Measurements from ENCODE around the gene MFGE8.
"Not testable (repeated sequence)": the region's sequence is repeated elsewhere in the genome, so short reads cannot be mapped to it uniquely, and the experiment has no call there.

The MFGE8 gene, protein sequence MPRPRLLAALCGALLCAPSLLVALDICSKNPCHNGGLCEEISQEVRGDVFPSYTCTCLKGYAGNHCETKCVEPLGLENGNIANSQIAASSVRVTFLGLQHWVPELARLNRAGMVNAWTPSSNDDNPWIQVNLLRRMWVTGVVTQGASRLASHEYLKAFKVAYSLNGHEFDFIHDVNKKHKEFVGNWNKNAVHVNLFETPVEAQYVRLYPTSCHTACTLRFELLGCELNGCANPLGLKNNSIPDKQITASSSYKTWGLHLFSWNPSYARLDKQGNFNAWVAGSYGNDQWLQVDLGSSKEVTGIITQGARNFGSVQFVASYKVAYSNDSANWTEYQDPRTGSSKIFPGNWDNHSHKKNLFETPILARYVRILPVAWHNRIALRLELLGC

DNA sequence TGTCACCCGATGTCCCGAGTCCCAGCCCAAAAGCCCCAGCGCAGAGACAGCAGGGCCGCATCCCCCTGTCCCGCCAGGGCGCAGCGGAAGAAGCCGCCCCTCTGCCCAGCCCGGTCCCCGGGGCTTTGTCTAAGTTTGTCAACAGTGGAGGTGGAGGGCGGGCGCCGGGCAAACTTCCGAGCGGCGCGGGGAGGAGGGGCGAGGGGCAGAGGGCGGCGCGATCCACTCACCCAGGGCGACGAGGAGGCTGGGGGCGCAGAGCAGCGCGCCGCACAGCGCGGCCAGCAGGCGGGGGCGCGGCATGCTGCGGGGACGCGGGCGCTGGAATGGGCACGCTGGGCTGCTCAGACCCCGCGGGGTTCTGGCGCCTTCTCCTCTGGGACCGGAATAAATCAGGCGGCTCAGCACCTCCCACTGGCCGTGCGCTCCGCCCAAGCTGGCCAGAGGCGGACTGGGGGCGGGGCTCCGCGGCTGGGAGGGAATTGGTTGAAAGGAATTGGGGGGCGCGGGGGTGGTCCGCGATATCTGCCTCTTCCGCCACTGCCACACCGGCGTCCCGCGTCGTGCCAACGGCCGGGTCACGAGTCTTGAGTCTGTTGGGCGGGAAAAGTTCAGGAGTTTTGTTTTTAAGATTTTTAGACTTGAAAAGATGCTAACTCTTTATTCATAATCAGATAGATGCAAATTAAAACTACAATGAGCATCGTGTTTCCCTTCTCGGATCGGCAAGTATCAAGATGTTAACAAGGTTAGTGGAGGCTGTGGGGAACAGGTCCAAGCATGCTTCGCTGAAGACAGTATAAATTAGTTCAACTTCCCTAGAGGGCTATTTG lies at the start of gene MFGE8:
Gene MFGE8 (minus strand): TSS at position 363 of the 833 bp plus-strand sequence. CDS start 60 bp downstream, at position 303.
- DNase-seq (ENCODE audit: low spot score), result peak; percentile 55

DNA sequence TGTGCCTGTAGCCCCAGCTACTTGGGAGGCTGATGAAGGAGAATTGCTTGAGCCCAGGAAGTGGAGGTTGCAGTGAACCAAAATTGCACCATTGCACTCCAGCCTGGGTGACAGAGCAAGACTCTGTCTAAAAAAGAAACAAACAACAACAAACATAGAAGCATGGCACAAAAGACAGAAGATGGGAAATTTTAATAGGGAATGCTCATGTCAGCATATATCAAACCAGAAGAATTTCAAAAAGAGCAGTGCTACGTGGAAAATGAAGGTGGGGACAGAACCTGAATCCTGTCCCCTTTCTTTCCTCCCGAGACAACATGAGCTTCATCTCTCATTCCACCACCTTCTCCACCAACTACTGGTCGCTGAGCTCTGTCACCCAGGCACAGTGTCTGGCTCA lies 46.3 kb upstream of the MFGE8 start:
- DNase-seq (ENCODE audit: low spot score), result no peak

- no peak for DNase-seq (ENCODE audit: low spot score)
Measured at GRCh38 chr15:88956906-88957305, 43.7 kb upstream of the MFGE8 start.

DNA sequence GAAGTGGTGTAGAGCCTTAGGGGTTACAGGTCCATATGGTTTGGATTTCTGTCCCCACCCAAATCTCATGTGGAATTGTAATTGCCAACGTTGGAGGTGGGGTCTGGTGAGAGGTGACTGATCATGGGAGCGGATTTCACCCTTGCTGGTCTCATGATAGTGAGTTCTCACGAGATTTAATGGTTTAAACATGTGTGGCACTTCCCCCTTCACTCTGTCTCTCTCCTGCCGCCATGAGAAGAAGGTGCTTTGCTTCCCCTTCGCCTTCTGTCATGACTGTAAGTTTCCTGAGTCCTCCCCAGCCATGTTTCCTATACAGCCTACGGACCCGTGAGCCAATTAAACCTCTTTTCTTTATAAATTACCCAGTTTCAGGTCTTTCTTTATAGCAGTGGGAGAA lies 43.1 kb upstream of the MFGE8 start:
- no peak for DNase-seq (ENCODE audit: low spot score)

GRCh38 chr15:88954431-88955277 lies 41.5 kb upstream of the MFGE8 start:
- no peak for DNase-seq (ENCODE audit: low spot score)

GRCh38 chr15:88950600-88951160 lies 37.5 kb upstream of the MFGE8 start:
- DNase-seq (ENCODE audit: low spot score), result no peak

GRCh38 chr15:88949734-88950400 lies 36.7 kb upstream of the MFGE8 start:
- no peak for DNase-seq (ENCODE audit: low spot score)

DNA sequence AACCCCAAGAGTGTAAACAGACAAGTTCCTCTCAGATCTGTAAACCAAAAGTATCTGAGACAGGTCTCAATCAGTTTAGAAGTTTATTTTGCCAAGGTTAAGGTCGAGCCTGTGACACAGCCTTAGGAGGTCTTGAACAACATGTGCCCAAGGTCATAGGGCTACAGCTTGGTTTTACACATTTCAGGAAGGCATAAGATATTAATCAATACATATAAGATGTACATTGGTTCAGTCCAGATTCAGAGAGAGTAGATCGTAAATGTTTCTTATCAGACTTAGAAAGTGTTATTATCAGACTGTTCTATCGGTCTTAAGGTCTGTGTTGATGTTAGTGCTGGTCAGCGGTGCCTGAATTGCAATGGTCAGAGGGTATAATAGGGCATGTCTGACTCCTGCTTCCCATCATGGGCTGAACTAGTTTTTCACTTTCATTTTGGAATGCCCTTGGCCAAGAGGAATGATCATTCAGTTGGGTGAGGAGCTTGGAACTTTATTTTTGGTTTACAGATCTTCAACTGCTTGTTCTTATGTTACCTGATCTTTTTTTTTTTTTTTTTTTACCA lies 27.0 kb upstream of the MFGE8 start:
- no peak for DNase-seq (ENCODE audit: low spot score)

GRCh38 chr15:88939486-88939806 lies 26.3 kb upstream of the MFGE8 start:
- DNase-seq (ENCODE audit: low spot score), result no peak

DNA sequence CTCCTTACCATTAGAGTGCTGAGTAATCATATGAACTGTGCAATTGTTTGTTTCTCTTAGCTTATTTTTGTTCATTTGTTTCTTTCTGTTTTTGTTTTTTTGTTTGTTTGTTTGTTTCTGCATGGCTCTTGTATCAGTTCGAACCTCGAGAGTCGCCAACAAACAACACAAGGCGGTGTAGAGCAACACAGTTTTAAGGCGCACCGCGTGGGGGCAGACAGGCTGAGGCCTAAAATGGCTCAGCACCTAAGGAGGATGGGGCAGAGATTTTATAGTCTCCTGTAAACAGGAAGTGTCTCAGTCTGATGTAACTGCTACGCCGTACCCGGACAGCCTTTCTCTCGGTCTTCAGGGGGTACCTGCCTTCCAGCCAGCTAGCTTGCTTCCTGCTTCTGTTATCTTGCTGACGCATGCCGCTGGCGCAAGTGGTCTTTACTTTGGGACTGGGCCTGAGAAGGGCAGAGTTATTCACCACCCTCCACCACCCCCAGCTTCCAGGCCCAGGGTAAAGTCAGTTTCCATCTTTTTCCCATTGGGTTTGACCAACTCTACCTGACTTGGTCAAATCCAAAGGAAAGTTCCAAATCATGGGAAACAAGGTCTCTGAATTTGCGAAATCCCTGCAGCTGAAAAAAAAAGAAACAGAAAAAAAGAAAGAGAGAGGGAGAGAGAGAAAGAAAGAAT lies 25.8 kb upstream of the MFGE8 start:
- DNase-seq (ENCODE audit: low spot score), result peak; percentile 11

GRCh38 chr15:88934449-88934848 lies 21.3 kb upstream of the MFGE8 start:
- DNase-seq (ENCODE audit: low spot score), result not testable (repeated sequence)

DNA sequence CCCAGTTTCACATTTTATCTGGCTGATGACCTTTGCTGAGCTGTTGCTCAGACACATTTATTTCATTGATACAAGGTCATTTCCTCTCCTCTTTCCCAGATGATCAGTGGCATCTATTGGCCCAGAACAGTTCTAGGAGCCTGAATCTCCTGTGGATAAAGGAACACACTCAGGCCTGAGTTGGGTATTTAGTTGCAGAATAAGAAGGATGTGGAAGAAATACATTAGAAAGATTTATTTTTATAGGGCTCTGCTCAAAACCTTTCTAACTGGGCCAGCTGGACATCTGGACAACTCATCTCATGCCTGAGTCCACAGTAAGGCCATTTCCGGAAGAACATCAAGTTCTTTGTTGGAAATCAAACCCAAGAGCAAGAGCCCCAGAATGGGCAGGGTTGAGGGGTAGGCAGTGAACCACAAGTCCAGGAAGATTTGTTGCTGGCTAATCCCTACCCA lies 19.7 kb upstream of the MFGE8 start:
- DNase-seq (ENCODE audit: low spot score), result no peak

DNA sequence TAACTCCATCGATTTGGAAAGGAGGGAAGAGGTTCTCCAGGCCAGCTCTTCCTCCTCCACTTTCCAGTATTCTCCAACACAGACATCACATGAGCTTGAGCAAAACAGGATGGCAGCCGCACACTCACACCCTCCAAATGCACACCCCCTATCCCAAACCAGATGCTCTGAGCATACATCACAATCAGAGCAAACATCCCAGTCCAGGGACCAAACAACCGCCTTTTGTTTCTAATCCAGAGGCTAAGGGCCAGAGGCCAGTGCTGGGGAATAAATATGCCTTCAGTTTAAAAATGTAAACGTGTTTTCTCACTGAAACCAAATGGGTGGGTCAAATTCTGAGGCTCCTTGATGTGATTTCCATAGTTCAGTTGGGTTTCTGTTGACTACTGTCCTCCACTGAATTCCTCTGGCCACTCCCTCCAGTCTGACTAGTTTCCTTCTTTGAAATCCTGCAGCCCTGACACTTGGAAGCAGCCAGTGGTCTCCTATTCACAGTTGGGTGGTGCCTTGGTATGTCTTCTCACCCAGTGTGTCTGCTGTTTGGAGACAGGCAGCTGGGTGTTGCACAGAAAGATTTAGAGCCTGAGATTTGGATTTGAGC lies 19.2 kb upstream of the MFGE8 start:
- no peak for DNase-seq (ENCODE audit: low spot score)

GRCh38 chr15:88930579-88930978 lies 17.4 kb upstream of the MFGE8 start:
- no peak for DNase-seq (ENCODE audit: low spot score)

DNA sequence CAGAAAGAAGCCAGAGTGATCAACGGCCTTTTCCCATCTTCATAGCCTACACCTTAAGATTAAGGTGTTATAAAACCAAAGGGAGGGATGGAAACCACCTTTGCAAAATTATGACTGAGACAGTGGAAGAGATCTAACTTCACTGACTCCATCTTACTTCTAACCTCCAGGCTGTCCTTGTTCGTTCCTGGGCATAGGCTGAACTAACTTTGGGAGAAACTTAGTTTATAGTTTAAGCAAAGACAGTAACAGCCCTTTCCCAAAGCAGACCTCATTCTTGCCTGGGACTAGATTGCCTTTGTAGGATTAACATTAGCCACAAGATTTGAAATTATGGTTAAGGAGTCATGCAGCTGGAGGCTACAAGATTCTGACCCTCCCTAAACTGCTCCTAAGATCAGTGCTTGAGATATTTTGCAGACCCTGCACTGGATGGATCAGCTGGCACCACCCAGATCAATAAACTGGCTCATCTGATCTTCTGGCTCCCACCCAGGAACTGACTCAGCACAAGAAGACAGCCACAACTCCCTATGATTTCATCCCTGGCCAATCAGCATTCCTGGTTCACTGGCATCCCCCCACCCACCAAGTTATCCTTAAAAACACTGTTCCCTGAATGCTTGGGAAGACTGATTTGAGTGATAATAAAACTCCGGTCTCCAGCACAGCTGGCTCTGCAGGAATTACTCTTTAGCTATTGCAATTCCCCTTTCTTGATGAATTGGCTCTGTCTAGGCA lies 16.3 kb upstream of the MFGE8 start:
- DNase-seq (ENCODE audit: low spot score), result not testable (repeated sequence)

GRCh38 chr15:88928192-88928591 lies 15.0 kb upstream of the MFGE8 start:
- DNase-seq (ENCODE audit: low spot score), result not testable (repeated sequence)

DNA sequence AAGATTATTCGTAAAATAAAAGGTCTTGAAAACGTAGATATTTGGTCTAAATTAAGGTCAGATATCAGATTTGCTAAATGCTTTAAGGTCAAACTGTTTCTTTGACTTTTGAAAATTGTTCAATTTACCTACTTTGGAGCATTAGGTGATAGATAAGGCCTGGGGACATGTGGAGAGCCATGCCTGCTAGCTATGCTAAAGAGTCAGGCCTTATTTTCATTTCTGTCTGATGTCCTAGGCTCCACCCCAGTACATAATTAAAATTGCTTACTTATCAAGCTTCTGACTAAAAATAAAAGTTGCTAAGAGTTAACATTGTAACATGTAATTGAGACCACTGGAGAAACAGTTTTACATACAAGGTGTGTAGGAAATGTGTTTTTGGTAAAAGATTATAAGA lies 12.5 kb upstream of the MFGE8 start:
- DNase-seq (ENCODE audit: low spot score), result not testable (repeated sequence)

DNA sequence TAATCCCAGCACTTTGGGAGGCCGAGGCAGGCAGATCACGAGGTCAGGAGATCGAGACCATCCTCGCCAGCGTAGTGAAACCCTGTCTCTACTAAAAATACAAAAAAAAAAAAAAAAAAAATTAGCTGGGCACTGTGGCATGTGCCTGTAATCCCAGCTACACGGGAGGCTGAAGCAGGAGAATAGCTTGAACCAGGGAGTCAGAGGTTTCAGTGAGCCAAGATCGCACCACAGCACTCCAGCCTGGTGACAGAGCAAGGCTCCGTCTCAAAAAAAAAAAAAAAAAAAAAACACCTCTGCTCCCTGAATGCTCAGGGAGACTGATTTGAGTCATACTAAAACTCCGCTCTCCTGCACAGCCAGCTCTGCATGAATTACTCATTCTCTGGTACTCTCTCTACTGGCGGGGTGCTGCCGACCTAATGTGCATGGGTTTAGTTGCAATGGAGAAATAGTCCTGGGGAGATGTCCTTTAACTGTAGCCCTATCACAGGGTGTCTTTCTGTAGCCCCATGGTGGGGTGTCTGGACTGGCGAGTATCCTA lies 7.8 kb upstream of the MFGE8 start:
- DNase-seq (ENCODE audit: low spot score), result not testable (repeated sequence)
